Activated T-helper 9 cell treated with anti-CD3 and anti-CD28 coated beads, Interleukin-2, amount 50 U/mL, for 16 hours (primary cell): ENCODE data around the gene GRM4.

Experiments
- DNase-seq: peaks from one replicate; pipeline ENCODE4 v3.0.0-alpha.2; 2020; ENCODE audit warnings: low read depth

Gene GRM4

GRCh38 chr6:34062815-34063214 lies 83.1 kb downstream of the GRM4 start:
- DNase-seq, result no peak

GRCh38 chr6:34062156-34062555 lies 83.7 kb downstream of the GRM4 start:
- DNase-seq, result no peak

- DNase-seq, result no peak
Measured at GRCh38 chr6:34061348-34061747, 84.5 kb downstream of the GRM4 start.

- no peak for DNase-seq
Measured at GRCh38 chr6:34059914-34060313, 86.0 kb downstream of the GRM4 start.

- no peak for DNase-seq
Measured at GRCh38 chr6:34059136-34059731, 86.7 kb downstream of the GRM4 start.

GRCh38 chr6:34057790-34058189 lies 88.1 kb downstream of the GRM4 start:
- no peak for DNase-seq

- DNase-seq, result no peak
Measured at GRCh38 chr6:34057191-34057590, 88.7 kb downstream of the GRM4 start.

- no peak for DNase-seq
Measured at GRCh38 chr6:34056305-34057108, 89.4 kb downstream of the GRM4 start.

- peak; percentile 43 for DNase-seq
Measured at GRCh38 chr6:34055223-34055933, 90.5 kb downstream of the GRM4 start.

GRCh38 chr6:34053721-34054120 lies 92.2 kb downstream of the GRM4 start:
- DNase-seq, result no peak

GRCh38 chr6:34052918-34053608 lies 92.8 kb downstream of the GRM4 start:
- DNase-seq, result no peak

GRCh38 chr6:34052071-34052825 lies 93.6 kb downstream of the GRM4 start:
- DNase-seq, result no peak

- DNase-seq, result no peak
Measured at GRCh38 chr6:34051331-34051919, 94.5 kb downstream of the GRM4 start.

- DNase-seq, result no peak
Measured at GRCh38 chr6:34050691-34051090, 95.2 kb downstream of the GRM4 start.

- DNase-seq, result no peak
Measured at GRCh38 chr6:34049395-34050342, 96.2 kb downstream of the GRM4 start.

- no peak for DNase-seq
Measured at GRCh38 chr6:34047913-34048867, 97.7 kb downstream of the GRM4 start.

- no peak for DNase-seq
Measured at GRCh38 chr6:34046617-34047016, 99.3 kb downstream of the GRM4 start.

GRCh38 chr6:34045771-34046170 lies 100.1 kb downstream of the GRM4 start:
- no peak for DNase-seq
